ENCODE results near the gene ANAPC16. TPM values are rescaled to one million over a fixed set of nuclear protein-coding genes. Genes with fewer than 3 reads are reported as not detected.
"Not testable (repeated sequence)": the region's sequence is repeated elsewhere in the genome, so short reads cannot be mapped to it uniquely, and the experiment has no call there.

Gene ANAPC16
- total RNA-seq, 1 donor from 2014 or later = 105 TPM

GRCh38 chr10:72218726-72219125 is 2.9 kb downstream of the ANAPC16 start:
- no peak for TF ChIP-seq CTCF (IDR thresholded peaks at IDR 0.05; ENCODE audit: insufficient read depth, low read length, poor library complexity, severe bottlenecking)
- H3K4me3 ChIP-seq (ENCODE audit: low read depth, low read length) = no peak overlapping the region
- no peak for DNase-seq (ENCODE audit: low read depth)
- H3K27me3 ChIP-seq (ENCODE audit: control insufficient read depth, insufficient read depth, low read length) = no peaks in the 10 kb centered on the region
- no peaks in the 10 kb centered on the region for H3K36me3 ChIP-seq (ENCODE audit: control insufficient read depth, insufficient read depth, low read length)

GRCh38 chr10:72219235-72219814 is 3.5 kb downstream of the ANAPC16 start:
- no peaks in the 10 kb centered on the region for H3K36me3 ChIP-seq (ENCODE audit: control insufficient read depth, insufficient read depth, low read length)
- no peaks in the 10 kb centered on the region for H3K27me3 ChIP-seq (ENCODE audit: control insufficient read depth, insufficient read depth, low read length)
- no peak for DNase-seq (ENCODE audit: low read depth)
- no peak for TF ChIP-seq CTCF (IDR thresholded peaks at IDR 0.05; ENCODE audit: insufficient read depth, low read length, poor library complexity, severe bottlenecking)
- H3K4me3 ChIP-seq (ENCODE audit: low read depth, low read length) = no peak overlapping the region

- no peak for TF ChIP-seq CTCF (IDR thresholded peaks at IDR 0.05; ENCODE audit: insufficient read depth, low read length, poor library complexity, severe bottlenecking)
- DNase-seq (ENCODE audit: low read depth) = no peak
- Histone ChIP-seq H3K36me3 (ENCODE audit: control insufficient read depth, insufficient read depth, low read length) (no peaks in the 10 kb centered on the region), H3K27me3 (ENCODE audit: control insufficient read depth, insufficient read depth, low read length) (no peaks in the 10 kb centered on the region), H3K4me3 (ENCODE audit: low read depth, low read length) (no peak overlapping the region)
These were observed 4.8 kb downstream of the ANAPC16 start for GRCh38 chr10:72220637-72221036.

GRCh38 chr10:72221278-72221677 is 5.5 kb downstream of the ANAPC16 start:
- Histone ChIP-seq H3K36me3 (ENCODE audit: control insufficient read depth, insufficient read depth, low read length) (no peaks in the 10 kb centered on the region), H3K27me3 (ENCODE audit: control insufficient read depth, insufficient read depth, low read length) (no peaks in the 10 kb centered on the region), H3K4me3 (ENCODE audit: low read depth, low read length) (no peak overlapping the region)
- TF ChIP-seq CTCF (IDR thresholded peaks at IDR 0.05; ENCODE audit: insufficient read depth, low read length, poor library complexity, severe bottlenecking) = no peak
- no peak for DNase-seq (ENCODE audit: low read depth)

- H3K27me3 ChIP-seq (ENCODE audit: control insufficient read depth, insufficient read depth, low read length) = no peaks in the 10 kb centered on the region
- H3K4me3 ChIP-seq (ENCODE audit: low read depth, low read length) = no peak overlapping the region
- no peak for TF ChIP-seq CTCF (IDR thresholded peaks at IDR 0.05; ENCODE audit: insufficient read depth, low read length, poor library complexity, severe bottlenecking)
- H3K36me3 ChIP-seq (ENCODE audit: control insufficient read depth, insufficient read depth, low read length) = no peaks in the 10 kb centered on the region
- DNase-seq (ENCODE audit: low read depth) = no peak
These were observed 7.9 kb downstream of the ANAPC16 start for GRCh38 chr10:72223743-72224101.

GRCh38 chr10:72224191-72224590 is 8.4 kb downstream of the ANAPC16 start:
- H3K36me3 ChIP-seq (ENCODE audit: control insufficient read depth, insufficient read depth, low read length); DNase-seq (ENCODE audit: low read depth); H3K27me3 ChIP-seq (ENCODE audit: control insufficient read depth, insufficient read depth, low read length); H3K4me3 ChIP-seq (ENCODE audit: low read depth, low read length): not testable (repeated sequence)

Measured in kidney epithelial cell (primary cell).